DND-41 (cell line): ENCODE results near the gene SLC6A12.

Experiments used
- EZH2 ChIP-seq: IDR thresholded peaks from 3 replicates; pipeline ENCODE4 v1.6.1; 2012; ENCODE audit warnings: borderline replicate concordance, low read depth, mild to moderate bottlenecking, moderate library complexity, low read length, inconsistent platforms; ENCODE audit not compliant: severe bottlenecking
- TF ChIP-seq, protein P1 (sequence below): IDR thresholded peaks from 2 replicates; pipeline ENCODE4 v1.5.1; 2012; ENCODE audit warnings: borderline replicate concordance, low read length, moderate library complexity, mild to moderate bottlenecking; ENCODE audit not compliant: poor library complexity, severe bottlenecking; ENCODE audit errors: extremely low read depth

DNA sequence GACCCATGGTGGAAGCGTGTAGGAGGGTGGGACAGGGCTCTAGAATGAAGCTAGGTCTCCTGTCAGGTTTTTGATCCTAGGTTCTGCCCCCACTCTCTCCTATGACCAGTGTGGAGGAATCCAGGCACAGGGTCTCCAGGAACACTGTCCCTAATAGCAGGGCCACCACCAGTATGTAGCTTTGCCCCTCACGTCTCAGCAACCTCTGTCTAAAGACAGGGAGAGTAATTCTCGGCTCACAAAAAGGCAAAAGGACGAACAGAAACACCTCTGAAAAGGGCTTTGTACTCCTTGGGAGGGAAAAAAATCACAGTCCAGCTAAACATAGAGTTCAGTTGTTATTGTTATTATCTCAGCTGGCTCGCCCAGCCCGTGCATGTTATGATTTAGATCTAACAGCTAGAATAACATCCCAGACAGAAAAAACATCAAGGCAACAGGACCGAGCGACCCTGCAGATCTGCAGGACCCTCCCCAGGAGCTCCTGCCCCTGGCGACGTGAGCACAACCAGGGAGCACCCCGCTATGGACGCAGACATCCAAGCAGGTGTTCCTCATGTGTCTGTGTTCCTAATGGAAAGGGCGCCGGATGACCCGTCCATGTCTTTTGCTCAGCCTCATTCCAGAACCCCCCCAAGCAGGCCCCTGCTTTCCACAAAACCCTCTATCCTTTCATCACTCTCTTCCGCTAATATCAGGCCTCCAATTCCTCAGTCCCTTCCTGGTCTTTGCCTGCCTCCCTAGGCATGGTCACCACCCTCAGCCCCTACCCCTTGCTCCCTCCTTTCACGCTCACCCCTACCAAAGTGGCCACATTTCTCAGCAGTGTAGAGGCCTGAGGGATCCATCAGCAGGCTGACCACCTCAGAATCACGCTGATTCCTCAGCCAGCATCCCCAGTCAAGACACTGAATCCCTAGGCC, 14.2 kb upstream of the SLC6A12 start:
- no peak for TF ChIP-seq EZH2
- TF ChIP-seq, protein P1, sequence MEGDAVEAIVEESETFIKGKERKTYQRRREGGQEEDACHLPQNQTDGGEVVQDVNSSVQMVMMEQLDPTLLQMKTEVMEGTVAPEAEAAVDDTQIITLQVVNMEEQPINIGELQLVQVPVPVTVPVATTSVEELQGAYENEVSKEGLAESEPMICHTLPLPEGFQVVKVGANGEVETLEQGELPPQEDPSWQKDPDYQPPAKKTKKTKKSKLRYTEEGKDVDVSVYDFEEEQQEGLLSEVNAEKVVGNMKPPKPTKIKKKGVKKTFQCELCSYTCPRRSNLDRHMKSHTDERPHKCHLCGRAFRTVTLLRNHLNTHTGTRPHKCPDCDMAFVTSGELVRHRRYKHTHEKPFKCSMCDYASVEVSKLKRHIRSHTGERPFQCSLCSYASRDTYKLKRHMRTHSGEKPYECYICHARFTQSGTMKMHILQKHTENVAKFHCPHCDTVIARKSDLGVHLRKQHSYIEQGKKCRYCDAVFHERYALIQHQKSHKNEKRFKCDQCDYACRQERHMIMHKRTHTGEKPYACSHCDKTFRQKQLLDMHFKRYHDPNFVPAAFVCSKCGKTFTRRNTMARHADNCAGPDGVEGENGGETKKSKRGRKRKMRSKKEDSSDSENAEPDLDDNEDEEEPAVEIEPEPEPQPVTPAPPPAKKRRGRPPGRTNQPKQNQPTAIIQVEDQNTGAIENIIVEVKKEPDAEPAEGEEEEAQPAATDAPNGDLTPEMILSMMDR = no peak
